Adrenal gland (tissue), 12 donors: Measurements from ENCODE around the gene KCNMA1. TPM values are rescaled to one million over a fixed set of nuclear protein-coding genes. Genes with fewer than 3 reads are reported as not detected.

Source experiments
- DNase-seq, 7 donors: peaks; one replicate each; pipeline ENCODE4 v3.0.0-alpha.2; 2019 to 2020
- H3K27ac ChIP-seq, 5 donors: fragments of 200-600 bp; sonication (generic) in 4 of 5; 1 replicate in 3 of 5; 2 replicates in 2 of 5; pipeline versions ENCODE4 v1.5.1 to v1.8.0; 2016 to 2020; ENCODE audit warnings: mild to moderate bottlenecking in 1 of 5
- H3K27me3 ChIP-seq: fragments of 200-600 bp; 2 replicates; pipeline ENCODE4 v1.8.0; 2021
- H3K36me3 ChIP-seq, 2 donors: fragments of 200-600 bp; replicated peaks in 1 of 2; 1 replicate in 1 of 2; 2 replicates in 1 of 2; pipeline versions ENCODE4 v1.5.1 to v1.8.0; 2018 to 2022
- H3K4me1 ChIP-seq, 2 donors: fragments of 200-600 bp; replicated peaks in 1 of 2; 1 replicate in 1 of 2; 2 replicates in 1 of 2; pipeline versions ENCODE4 v1.5.1 to v1.8.0; 2018 to 2021
- H3K4me3 ChIP-seq, 4 donors: fragments of 200-600 bp; sonication (generic) in 3 of 4; one replicate each; pipeline ENCODE4 v1.5.1; 2016 to 2018
- H3K9me3 ChIP-seq, 3 donors: fragments of 200-600 bp; sonication (generic) in 1 of 3; replicated peaks in 1 of 3; 1 replicate in 2 of 3; 2 replicates in 1 of 3; pipeline versions ENCODE4 v1.5.1 to v1.8.0; 2016 to 2021
- CTCF ChIP-seq, 6 experiments: fragments of 450-650 bp in 4 of 6; fragments of 200-600 bp in 2 of 6; sonication (generic) in 1 of 6; IDR thresholded peaks; 1 replicate in 5 of 6; 2 replicates in 1 of 6; pipeline versions ENCODE4 v1.5.1 to v1.8.0; 2016 to 2021; ENCODE audit warnings: antibody characterized with exemption in 6 of 6, mild to moderate bottlenecking in 2 of 6, moderate library complexity in 1 of 6
- POLR2A ChIP-seq, 2 donors: fragments of 450-650 bp; IDR thresholded peaks; one replicate each; pipeline ENCODE4 v1.6.1; 2017; ENCODE audit warnings: antibody characterized with exemption in 2 of 2, mild to moderate bottlenecking in 2 of 2, moderate library complexity in 1 of 2
- WGBS, 4 donors: extraction: QIAGEN DNeasy Blood & Tissue Kit in 2 of 4; methylation state at CpG; one replicate each; pipeline versions ENCODE4 v1.1.5 to v1.1.7; 2013 to 2017; 5-methylcytosine and 5-hydroxymethylcytosine counted together
- intact Hi-C, 2 donors: fragments of 100-400 bp; cut with DNase I; formaldehyde crosslinking; loops; one replicate each; pipeline versions ENCODE4 v1.14.1 to v1.15.0; 2022 to 2023
- polyA plus RNA-seq, 3 donors: library from polyadenylated mRNA; stranded (reverse); fragments of 200-250 nt in 2 of 3; fragments of 350-450 nt in 1 of 3; fragmentation: Illumina TruSeq in 1 of 3; extraction: RNeasy Lipid Tissue Mini Kit (QIAGEN cat#74804) in 1 of 3; gene quantifications; one replicate each; pipeline ENCODE4 v1.2.3, GENCODE V29; 2013 to 2014
- total RNA-seq, 9 donors: library from RNA; depleted of rRNA in 4 of 9; stranded (reverse); fragments of >200 nt in 4 of 9; fragments of 120-200 nt in 1 of 9; fragmentation: NEBNext Ultra II Directional in 1 of 9; extraction: Animal tissue kit (Norgen Biotek cat#: 25700) in 1 of 9; gene quantifications; one replicate each; pipeline versions ENCODE4 v1.1.0 to v1.2.4, GENCODE V29; 2013 to 2023
- donor health status: healthy with polysubstance abuse.
- donor health status: Bipolar disorder and iron deficiency.
- donor health status: DM: yes; HTN: yes; CAD: no.
- donor health status: DM: no; HTN: no; CAD: no.
- donor health status: DM: no; HTN: no; CAD: no.
- donor health status: DM: yes; HTN: yes; CAD: no.

The KCNMA1 gene
- total and polyA plus RNA-seq, 12 donors: 6.4 to 37.7 (median 13.4) TPM

DNA sequence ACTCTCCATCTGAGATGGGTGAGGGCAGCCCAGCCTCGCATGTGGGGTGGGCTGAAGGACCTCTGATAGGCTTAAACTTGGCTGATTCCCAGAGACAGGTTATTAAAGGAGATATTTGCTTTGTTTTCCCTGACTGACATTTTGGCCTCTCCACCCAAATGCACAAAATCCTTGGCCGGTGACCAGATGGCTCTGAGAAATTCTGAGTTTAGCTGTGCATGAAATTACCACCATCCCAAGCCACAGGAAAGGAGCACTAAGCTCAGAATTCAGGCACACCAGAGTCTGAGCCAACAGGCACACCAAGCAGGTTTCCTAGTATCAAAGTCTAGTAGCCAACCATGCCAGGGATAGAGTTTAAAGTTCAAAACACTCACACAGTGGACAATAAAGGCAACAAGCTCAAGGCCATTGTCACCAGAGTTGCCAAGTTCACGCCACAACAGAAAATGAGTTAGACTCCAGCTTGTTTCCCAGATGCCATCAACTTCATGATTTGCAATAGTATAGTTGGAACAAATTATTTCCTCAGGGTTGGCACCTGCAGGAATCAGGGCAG lies 387.6 kb downstream of the KCNMA1 start:
- DNase-seq: no peak
- Histone ChIP-seq H3K27ac (no peak overlapping the region), H3K4me1 (peaks cover 7 to 47% of the 10 kb centered on the region in 2 donors), H3K36me3 (no peaks in the 10 kb centered on the region), H3K27me3 (no peaks in the 10 kb centered on the region), H3K9me3 (no peaks in the 10 kb centered on the region), H3K4me3 (no peak overlapping the region)
- no peak for TF ChIP-seq CTCF (IDR thresholded peaks at IDR 0.05)
- intact Hi-C loops: loop anchor here in 1 of 2 donors (10.0 kb wide), 1 partner anchor 395 kb away; no protein-coding TSS in a partner anchor
- 62 to 75% (median 66%) methylated on average over 2 to 3 of the region's 3 CpGs for WGBS, 4 donors

- no peaks in the 10 kb centered on the region for H3K36me3 ChIP-seq
- TF ChIP-seq POLR2A (IDR thresholded peaks at IDR 0.05): no peak
- TF ChIP-seq CTCF (IDR thresholded peaks at IDR 0.05): no peak
- no peak for DNase-seq
- H3K9me3 ChIP-seq: no peaks in the 10 kb centered on the region
- no peak overlapping the region for H3K27ac ChIP-seq
- no peaks in the 10 kb centered on the region for H3K27me3 ChIP-seq
- intact Hi-C loops: loop anchor here in 1 of 2 donors (10.0 kb wide), 1 partner anchor 397 kb away; no protein-coding TSS in a partner anchor
- no peak overlapping the region for H3K4me3 ChIP-seq
- peaks cover 7 to 49% of the 10 kb centered on the region in 2 donors for H3K4me1 ChIP-seq
- 85 to 96% (median 92%) methylated on average over 5 of the region's 5 CpGs for WGBS, 4 donors
Observed at GRCh38 chr10:77248104-77248790, 389.4 kb downstream of the KCNMA1 start.

- no peak overlapping the region for H3K4me3 ChIP-seq
- H3K36me3 ChIP-seq: no peaks in the 10 kb centered on the region
- no peak overlapping the region for H3K27ac ChIP-seq
- intact Hi-C loops: loop anchor here in 1 of 2 donors (10.0 kb wide), 1 partner anchor 397 kb away; no protein-coding TSS in a partner anchor
- DNase-seq: peak; percentile 23 to 63 (median 49)
- H3K9me3 ChIP-seq: no peaks in the 10 kb centered on the region
- peaks cover 0 to 43% of the 10 kb centered on the region in 2 donors for H3K4me1 ChIP-seq
- H3K27me3 ChIP-seq: no peaks in the 10 kb centered on the region
- TF ChIP-seq POLR2A (IDR thresholded peaks at IDR 0.05): no peak
- TF ChIP-seq CTCF (IDR thresholded peaks at IDR 0.05): no peak
- WGBS, 4 donors: 39 to 44% (median 43%) methylated on average over 12 of the region's 12 CpGs
Observed at GRCh38 chr10:77247031-77247990, 390.3 kb downstream of the KCNMA1 start.

GRCh38 chr10:77245953-77246352 lies 391.7 kb downstream of the KCNMA1 start:
- peaks cover 0 to 35% of the 10 kb centered on the region in 2 donors for H3K4me1 ChIP-seq
- no peaks in the 10 kb centered on the region for H3K27me3 ChIP-seq
- H3K9me3 ChIP-seq: no peaks in the 10 kb centered on the region
- H3K4me3 ChIP-seq: no peak overlapping the region
- peak in 2 of 7 donors; percentile 24 to 28 for DNase-seq
- no peaks in the 10 kb centered on the region for H3K36me3 ChIP-seq
- TF ChIP-seq CTCF (IDR thresholded peaks at IDR 0.05): no peak
- no peak for TF ChIP-seq POLR2A (IDR thresholded peaks at IDR 0.05)
- intact Hi-C loops: loop anchor here in 1 of 2 donors (10.0 kb wide), 1 partner anchor 399 kb away; no protein-coding TSS in a partner anchor
- no peak overlapping the region for H3K27ac ChIP-seq
- 55 to 87% (median 79%) methylated on average over 1 of the region's 1 CpG for WGBS, 4 donors
